ENCODE measurements around the gene PUSL1.

- TF ChIP-seq EZH2 (IDR thresholded peaks at IDR 0.05; ENCODE audit: insufficient read depth, poor library complexity, severe bottlenecking), result no peak
- no peak for TF ChIP-seq EZH2phosphoT487 (IDR thresholded peaks at IDR 0.05; ENCODE audit: insufficient read depth, low read depth)
These were observed 12.5 kb downstream of the PUSL1 start for GRCh38 chr1:1320666-1321448.
